GM12878 (cell line): ENCODE data around the gene WWOX.

Experiments used
- E2F8 ChIP-seq: fragments of 450-650 bp; IDR thresholded peaks from 2 replicates; pipeline ENCODE4 v1.6.1; 2018; ENCODE audit warnings: mild to moderate bottlenecking, low read depth, moderate library complexity; ENCODE audit not compliant: partially characterized antibody
- KAT2A ChIP-seq: conservative IDR thresholded peaks from 2 replicates; pipeline ENCODE4 v1.6.1; 2011; ENCODE audit warnings: low read depth, low read length; ENCODE audit not compliant: control insufficient read depth
- PAX8 ChIP-seq: fragments of 450-650 bp; IDR thresholded peaks from 2 replicates; pipeline ENCODE4 v1.6.1; 2017; ENCODE audit warnings: mild to moderate bottlenecking, moderate library complexity
- POLR2A ChIP-seq: IDR thresholded peaks from 2 replicates; pipeline ENCODE4 v1.6.1; 2011; ENCODE audit warnings: low read depth, mild to moderate bottlenecking, low read length
- TF ChIP-seq, protein P1 (sequence below): IDR thresholded peaks from 2 replicates; pipeline ENCODE4 v1.6.1; 2012; ENCODE audit warnings: low read depth, low read length, improper control_type of control experiment

- no peak for TF ChIP-seq PAX8
- no peak for TF ChIP-seq E2F8
- TF ChIP-seq, protein P1, sequence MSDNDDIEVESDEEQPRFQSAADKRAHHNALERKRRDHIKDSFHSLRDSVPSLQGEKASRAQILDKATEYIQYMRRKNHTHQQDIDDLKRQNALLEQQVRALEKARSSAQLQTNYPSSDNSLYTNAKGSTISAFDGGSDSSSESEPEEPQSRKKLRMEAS, result no peak
- no peak for TF ChIP-seq POLR2A
- TF ChIP-seq KAT2A, result no peak
Observed at GRCh38 chr16:78607465-78607864, 508.0 kb downstream of the WWOX start.
